Ovary (tissue), 9 donors: ENCODE results near the gene IFITM2. TPM values are rescaled to one million over a fixed set of nuclear protein-coding genes. Genes with fewer than 3 reads are reported as not detected.

Source experiments
- DNase-seq, 5 donors: peaks; one replicate each; pipeline ENCODE4 v3.0.0-alpha.2; 2019 to 2020
- H3K27ac ChIP-seq, 2 donors: fragments of 200-600 bp; one replicate each; pipeline versions ENCODE4 v1.5.1 to v1.8.0; 2019 to 2022
- H3K27me3 ChIP-seq: fragments of 200-600 bp; one replicate; pipeline ENCODE4 v1.8.0; 2022
- H3K36me3 ChIP-seq: fragments of 200-600 bp; sonication (generic); one replicate; pipeline ENCODE4 v1.5.1; 2019
- H3K4me1 ChIP-seq: one replicate; pipeline ENCODE4 v1.8.1; 2013; ENCODE audit warnings: mild to moderate bottlenecking, moderate library complexity; ENCODE audit not compliant: insufficient read depth
- H3K4me3 ChIP-seq: fragments of 200-600 bp; sonication (generic); one replicate; pipeline ENCODE4 v1.5.1; 2017
- H3K9me3 ChIP-seq, 2 donors: fragments of 200-600 bp in 1 of 2; sonication (generic) in 1 of 2; one replicate each; pipeline versions ENCODE4 v1.5.1 to v1.8.1; 2013 to 2019; ENCODE audit warnings: mild to moderate bottlenecking in 1 of 2, moderate library complexity in 1 of 2
- EP300 ChIP-seq: sonication (generic); formaldehyde crosslinking; IDR thresholded peaks from one replicate; pipeline ENCODE4 v1.6.1; 2017; ENCODE audit warnings: antibody characterized with exemption
- POLR2A ChIP-seq: fragments of 450-650 bp; IDR thresholded peaks from one replicate; pipeline ENCODE4 v1.6.1; 2017; ENCODE audit warnings: antibody characterized with exemption, mild to moderate bottlenecking, moderate library complexity
- WGBS, 3 donors: extraction: QIAGEN DNeasy Blood & Tissue Kit in 1 of 3; methylation state at CpG; one replicate each; pipeline versions ENCODE4 v1.1.5 to v1.1.7; 2013 to 2017; 5-methylcytosine and 5-hydroxymethylcytosine counted together
- intact Hi-C, 4 donors: fragments of 100-400 bp; cut with DNase I; formaldehyde crosslinking; loops; one replicate each; pipeline versions ENCODE4 v1.11.0 to v1.15.1; 2022 to 2023
- polyA plus RNA-seq, 2 donors: library from polyadenylated mRNA; stranded (reverse); fragments of 200-250 nt in 1 of 2; fragments of 350-450 nt in 1 of 2; fragmentation: Illumina TruSeq in 1 of 2; extraction: RNeasy Lipid Tissue Mini Kit (QIAGEN cat#74804) in 1 of 2; gene quantifications; one replicate each; pipeline ENCODE4 v1.2.3, GENCODE V29; 2013 to 2014
- total RNA-seq, 7 donors: library from RNA; depleted of rRNA in 2 of 7; stranded (reverse); fragments of >200 nt in 2 of 7; fragmentation: NEBNext Ultra II Directional in 3 of 7; extraction: Animal tissue kit (Norgen Biotek cat#: 25700) in 3 of 7; gene quantifications; one replicate each; pipeline versions ENCODE4 v1.1.0 to v1.2.4, GENCODE V29; 2016 to 2023
- TF ChIP-seq, protein P1 (sequence below), 3 donors: fragments of 450-650 bp in 2 of 3; fragments of 200-600 bp in 1 of 3; IDR thresholded peaks; one replicate each; pipeline versions ENCODE4 v1.5.1 to v1.8.0; 2016 to 2022; ENCODE audit warnings: antibody characterized with exemption in 3 of 3, mild to moderate bottlenecking in 1 of 3
- donor health status: DM: no; HTN: no; CAD: no; lungs with moderate emphysema.
- donor health status: DM: no; HTN: no; CAD: no.
- donor health status: Bipolar disorder and iron deficiency.
- donor health status: DM: yes; HTN: yes; CAD: no.
- donor health status: DM: no; HTN: no; CAD: no.
- donor health status: DM: yes; HTN: yes; CAD: no.

The IFITM2 gene
- total and polyA plus RNA-seq, 9 donors = 207 to 1,149 (median 546) TPM

DNA sequence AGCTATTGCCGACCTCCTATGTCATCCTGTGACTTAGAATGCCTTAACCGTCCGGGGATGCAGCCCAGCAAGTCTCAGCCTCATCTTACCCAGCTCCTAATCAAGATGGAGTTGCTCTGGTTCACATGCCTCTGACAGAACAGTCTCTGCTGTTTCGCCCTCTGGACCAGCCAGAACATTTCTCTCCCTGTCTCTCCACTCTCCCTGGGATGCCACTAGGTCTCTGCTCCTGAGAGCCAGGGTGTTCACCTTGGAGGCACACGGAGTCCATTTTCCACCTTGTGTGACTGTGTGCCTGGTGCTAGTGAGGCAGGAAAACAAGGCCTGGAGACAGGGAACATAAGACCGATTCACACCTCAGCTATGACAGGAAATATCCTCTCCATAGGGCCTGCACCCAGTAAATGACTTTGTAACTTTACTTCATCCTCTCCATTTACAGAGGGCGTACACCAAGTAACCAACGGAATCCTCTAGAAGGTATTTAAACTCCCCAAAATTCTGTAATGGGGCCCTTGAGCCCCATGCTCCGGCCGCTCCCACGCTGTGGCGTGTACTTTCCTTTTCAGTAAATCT, 44.9 kb downstream of the IFITM2 start:
- Histone ChIP-seq H3K27me3 (no peaks in the 10 kb centered on the region), H3K36me3 (no peaks in the 10 kb centered on the region), H3K27ac (peak overlapping the region; percentile 58 to 95), H3K9me3 (no peaks in the 10 kb centered on the region), H3K4me1 (peaks cover 14% of the 10 kb centered on the region), H3K4me3 (no peak overlapping the region)
- 82 to 96% (median 94%) methylated on average over 12 of the region's 12 CpGs for WGBS, 3 donors
- intact Hi-C loops = loop anchor here in 1 of 4 donors (2.0 kb wide), 1 partner anchor 16 kb away; no protein-coding TSS in a partner anchor
- peak in 2 of 5 donors; percentile 18 to 46 for DNase-seq
- TF ChIP-seq POLR2A (no peak), EP300 (no peak)
- TF ChIP-seq, protein P1, sequence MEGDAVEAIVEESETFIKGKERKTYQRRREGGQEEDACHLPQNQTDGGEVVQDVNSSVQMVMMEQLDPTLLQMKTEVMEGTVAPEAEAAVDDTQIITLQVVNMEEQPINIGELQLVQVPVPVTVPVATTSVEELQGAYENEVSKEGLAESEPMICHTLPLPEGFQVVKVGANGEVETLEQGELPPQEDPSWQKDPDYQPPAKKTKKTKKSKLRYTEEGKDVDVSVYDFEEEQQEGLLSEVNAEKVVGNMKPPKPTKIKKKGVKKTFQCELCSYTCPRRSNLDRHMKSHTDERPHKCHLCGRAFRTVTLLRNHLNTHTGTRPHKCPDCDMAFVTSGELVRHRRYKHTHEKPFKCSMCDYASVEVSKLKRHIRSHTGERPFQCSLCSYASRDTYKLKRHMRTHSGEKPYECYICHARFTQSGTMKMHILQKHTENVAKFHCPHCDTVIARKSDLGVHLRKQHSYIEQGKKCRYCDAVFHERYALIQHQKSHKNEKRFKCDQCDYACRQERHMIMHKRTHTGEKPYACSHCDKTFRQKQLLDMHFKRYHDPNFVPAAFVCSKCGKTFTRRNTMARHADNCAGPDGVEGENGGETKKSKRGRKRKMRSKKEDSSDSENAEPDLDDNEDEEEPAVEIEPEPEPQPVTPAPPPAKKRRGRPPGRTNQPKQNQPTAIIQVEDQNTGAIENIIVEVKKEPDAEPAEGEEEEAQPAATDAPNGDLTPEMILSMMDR (IDR thresholded peaks at IDR 0.05) = no peak

DNA sequence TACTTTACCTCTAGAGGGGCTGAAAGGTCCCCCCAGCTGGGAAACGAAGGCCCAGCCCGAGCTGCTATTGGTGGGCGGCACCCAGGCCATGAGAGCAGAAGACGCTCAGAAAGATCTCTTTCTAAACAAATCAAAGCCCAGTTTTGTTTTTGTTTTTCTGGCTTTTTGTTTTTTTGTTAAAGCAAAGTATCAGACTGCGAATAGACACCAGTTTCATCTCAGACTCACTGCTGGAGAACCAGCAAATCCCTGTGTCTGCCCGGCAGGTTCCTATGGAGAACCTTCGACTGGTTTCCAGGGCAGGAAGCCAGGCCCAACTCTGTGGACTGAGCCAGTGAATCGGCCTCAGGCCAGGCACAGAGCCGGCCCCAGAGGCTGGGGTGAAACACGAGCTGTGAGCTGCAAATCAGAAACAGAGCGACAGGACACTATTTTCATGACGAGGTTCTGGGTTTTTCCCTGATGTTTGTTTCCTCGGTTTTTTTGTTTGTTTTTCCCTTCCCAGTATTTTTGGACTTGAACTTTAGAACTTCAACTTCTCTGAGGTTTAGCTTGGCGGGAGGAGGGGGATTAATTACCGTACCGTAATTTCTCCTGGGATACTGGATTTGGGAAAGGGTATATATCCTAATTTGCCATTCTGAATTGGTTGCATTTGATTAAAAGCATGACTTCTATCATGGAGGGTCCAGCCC, 45.7 kb downstream of the IFITM2 start:
- H3K27me3 ChIP-seq = no peaks in the 10 kb centered on the region
- 11 to 15% (median 13%) methylated on average over 16 of the region's 16 CpGs for WGBS, 3 donors
- no peaks in the 10 kb centered on the region for H3K9me3 ChIP-seq
- TF ChIP-seq EP300 (peak; percentile 18), POLR2A (peak; percentile 37)
- TF ChIP-seq, protein P1 (IDR thresholded peaks at IDR 0.05) = no peak
- H3K36me3 ChIP-seq = no peaks in the 10 kb centered on the region
- peaks cover 14% of the 10 kb centered on the region for H3K4me1 ChIP-seq
- H3K27ac ChIP-seq = peak overlapping the region; percentile 58 to 95
- no peak overlapping the region for H3K4me3 ChIP-seq
- intact Hi-C loops = loop anchor here in 1 of 4 donors (2.0 kb wide), 1 partner anchor 17 kb away; no protein-coding TSS in a partner anchor
- peak; percentile 85 to 93 (median 92) for DNase-seq

DNA sequence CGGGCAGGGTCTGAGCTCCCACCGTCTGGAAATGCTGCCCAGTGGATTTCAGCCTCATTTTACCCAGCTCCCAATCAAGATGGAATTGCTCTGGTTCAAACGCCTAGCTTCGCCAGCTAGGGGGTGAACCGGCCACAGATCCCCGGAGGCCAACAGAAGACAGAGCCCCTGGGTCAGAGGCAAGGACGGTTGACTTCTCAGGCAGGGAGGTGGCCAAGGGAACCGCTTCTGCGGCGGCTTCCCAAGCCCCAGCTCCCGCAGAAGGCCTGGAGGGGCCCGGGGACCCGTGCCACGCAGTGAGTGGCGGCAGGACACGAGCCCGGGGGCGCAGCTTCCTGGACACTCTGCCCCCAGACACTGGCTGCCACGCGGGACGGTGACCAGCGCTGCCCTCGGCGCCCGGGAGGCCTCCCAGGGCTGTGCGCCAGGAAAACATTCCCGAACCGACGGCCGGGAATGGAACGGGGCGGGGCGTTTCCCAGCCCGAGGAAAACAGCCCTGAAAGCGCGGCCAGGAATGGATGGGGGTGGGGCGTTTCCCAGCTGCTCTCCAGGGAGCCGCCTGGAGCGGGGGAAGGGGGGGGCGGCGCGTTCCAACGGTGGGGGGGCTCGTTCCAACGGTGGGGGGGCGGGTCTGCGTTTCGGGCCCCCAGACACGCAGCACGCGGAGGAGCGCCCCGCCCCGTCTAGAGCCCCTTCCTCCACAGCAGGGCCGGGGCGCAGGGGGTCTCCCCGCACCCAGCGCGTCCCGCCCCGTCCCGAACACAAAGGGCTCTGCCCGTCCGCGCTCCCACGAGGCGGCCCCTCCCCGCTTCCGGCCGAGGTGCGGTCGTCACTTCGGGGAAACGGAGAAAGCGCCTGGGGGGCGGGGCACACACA, 48.2 kb downstream of the IFITM2 start:
- no peaks in the 10 kb centered on the region for H3K36me3 ChIP-seq
- H3K4me1 ChIP-seq = peaks cover 14% of the 10 kb centered on the region
- peak overlapping the region; percentile 43 for H3K4me3 ChIP-seq
- DNase-seq = peak; percentile 98 to 99 (median 99)
- TF ChIP-seq, protein P1 (IDR thresholded peaks at IDR 0.05) = peak in 1 of 3 donors; percentile 4
- TF ChIP-seq POLR2A (peak; percentile 49), EP300 (peak; percentile 96)
- intact Hi-C loops = loop anchor here (2.0 to 5.0 kb wide), 3 partner anchors 34 to 49 kb away; partner anchors contain the start of genes IFITM2 (in 3 of the 4) and IFITM3 (in 1 of the 4)
- 1 to 4% (median 2%) methylated on average over 31 to 73 of the region's 76 CpGs for WGBS, 3 donors
- no peaks in the 10 kb centered on the region for H3K9me3 ChIP-seq
- peak overlapping the region; percentile 95 for H3K27ac ChIP-seq
- no peaks in the 10 kb centered on the region for H3K27me3 ChIP-seq

DNA sequence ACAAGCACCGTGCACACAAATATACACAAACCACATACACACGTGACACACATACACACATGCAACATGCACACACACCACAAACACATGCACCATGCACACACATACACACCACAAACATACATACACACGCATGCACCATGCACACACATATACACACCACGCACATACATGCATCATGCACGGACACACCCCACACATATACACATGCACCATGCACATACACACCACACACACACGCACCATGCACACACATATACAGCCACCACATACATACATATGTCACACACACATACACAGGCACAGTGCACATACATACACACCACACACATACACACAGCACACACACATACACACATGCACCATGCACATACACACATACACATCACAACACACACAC, 49.0 kb downstream of the IFITM2 start:
- Histone ChIP-seq H3K4me1 (peaks cover 14% of the 10 kb centered on the region), H3K27ac (no peak overlapping the region), H3K27me3 (no peaks in the 10 kb centered on the region), H3K4me3 (no peak overlapping the region), H3K9me3 (no peaks in the 10 kb centered on the region), H3K36me3 (no peaks in the 10 kb centered on the region)
- TF ChIP-seq, protein P1 (IDR thresholded peaks at IDR 0.05) = no peak
- no peak for TF ChIP-seq POLR2A
- TF ChIP-seq EP300 = no peak
- intact Hi-C loops = loop anchor here in 3 of 4 donors (5.0 kb wide), 2 partner anchors 34 to 49 kb away; partner anchors contain the start of genes IFITM2 (in 3 of the 3) and IFITM3 (in 1 of the 3)
- DNase-seq = peak in 2 of 5 donors; percentile 7 to 9
- 68 to 77% (median 70%) methylated on average over 6 of the region's 6 CpGs for WGBS, 3 donors
